Subcutaneous adipose tissue (tissue), 4 donors: Measurements from ENCODE around the gene SIGLEC11. TPM values are rescaled to one million over a fixed set of nuclear protein-coding genes. Genes with fewer than 3 reads are reported as not detected.

ENCODE experiments used
- total RNA-seq, 4 donors: library from RNA; depleted of rRNA; stranded (reverse); fragments of >200 nt; gene quantifications; one replicate each; pipeline ENCODE4 v1.1.0, GENCODE V29; 2016
- TF ChIP-seq, protein P1 (sequence below): fragments of 450-650 bp; IDR thresholded peaks from one replicate; pipeline ENCODE4 v1.5.1; 2016; ENCODE audit warnings: low read depth, mild to moderate bottlenecking, control low read depth, antibody characterized with exemption, moderate library complexity

Gene SIGLEC11
- total RNA-seq, 4 donors from 2014 or later = 0.65 to 6.6 (median 2.7) TPM

DNA sequence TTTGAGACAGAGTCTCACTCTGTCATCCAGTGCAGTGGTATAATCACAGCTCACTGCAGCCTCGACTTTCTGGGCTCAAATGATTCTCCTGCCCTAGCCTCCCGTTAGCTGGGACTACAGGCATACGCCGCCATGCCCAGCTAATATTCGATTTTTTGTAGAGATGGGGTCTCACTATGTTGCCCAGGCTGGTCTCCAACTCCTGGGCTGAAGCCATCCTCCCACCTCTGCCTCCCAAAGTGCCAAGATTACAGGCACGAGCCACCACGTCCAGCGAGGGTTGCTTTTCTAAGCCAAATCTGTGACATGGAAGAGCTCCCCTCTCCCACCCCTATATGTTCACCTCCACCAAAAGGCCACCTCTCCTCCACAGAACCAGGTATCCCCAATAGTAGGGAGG, 42.9 kb downstream of the SIGLEC11 start:
- TF ChIP-seq, protein P1, sequence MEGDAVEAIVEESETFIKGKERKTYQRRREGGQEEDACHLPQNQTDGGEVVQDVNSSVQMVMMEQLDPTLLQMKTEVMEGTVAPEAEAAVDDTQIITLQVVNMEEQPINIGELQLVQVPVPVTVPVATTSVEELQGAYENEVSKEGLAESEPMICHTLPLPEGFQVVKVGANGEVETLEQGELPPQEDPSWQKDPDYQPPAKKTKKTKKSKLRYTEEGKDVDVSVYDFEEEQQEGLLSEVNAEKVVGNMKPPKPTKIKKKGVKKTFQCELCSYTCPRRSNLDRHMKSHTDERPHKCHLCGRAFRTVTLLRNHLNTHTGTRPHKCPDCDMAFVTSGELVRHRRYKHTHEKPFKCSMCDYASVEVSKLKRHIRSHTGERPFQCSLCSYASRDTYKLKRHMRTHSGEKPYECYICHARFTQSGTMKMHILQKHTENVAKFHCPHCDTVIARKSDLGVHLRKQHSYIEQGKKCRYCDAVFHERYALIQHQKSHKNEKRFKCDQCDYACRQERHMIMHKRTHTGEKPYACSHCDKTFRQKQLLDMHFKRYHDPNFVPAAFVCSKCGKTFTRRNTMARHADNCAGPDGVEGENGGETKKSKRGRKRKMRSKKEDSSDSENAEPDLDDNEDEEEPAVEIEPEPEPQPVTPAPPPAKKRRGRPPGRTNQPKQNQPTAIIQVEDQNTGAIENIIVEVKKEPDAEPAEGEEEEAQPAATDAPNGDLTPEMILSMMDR = no peak

DNA sequence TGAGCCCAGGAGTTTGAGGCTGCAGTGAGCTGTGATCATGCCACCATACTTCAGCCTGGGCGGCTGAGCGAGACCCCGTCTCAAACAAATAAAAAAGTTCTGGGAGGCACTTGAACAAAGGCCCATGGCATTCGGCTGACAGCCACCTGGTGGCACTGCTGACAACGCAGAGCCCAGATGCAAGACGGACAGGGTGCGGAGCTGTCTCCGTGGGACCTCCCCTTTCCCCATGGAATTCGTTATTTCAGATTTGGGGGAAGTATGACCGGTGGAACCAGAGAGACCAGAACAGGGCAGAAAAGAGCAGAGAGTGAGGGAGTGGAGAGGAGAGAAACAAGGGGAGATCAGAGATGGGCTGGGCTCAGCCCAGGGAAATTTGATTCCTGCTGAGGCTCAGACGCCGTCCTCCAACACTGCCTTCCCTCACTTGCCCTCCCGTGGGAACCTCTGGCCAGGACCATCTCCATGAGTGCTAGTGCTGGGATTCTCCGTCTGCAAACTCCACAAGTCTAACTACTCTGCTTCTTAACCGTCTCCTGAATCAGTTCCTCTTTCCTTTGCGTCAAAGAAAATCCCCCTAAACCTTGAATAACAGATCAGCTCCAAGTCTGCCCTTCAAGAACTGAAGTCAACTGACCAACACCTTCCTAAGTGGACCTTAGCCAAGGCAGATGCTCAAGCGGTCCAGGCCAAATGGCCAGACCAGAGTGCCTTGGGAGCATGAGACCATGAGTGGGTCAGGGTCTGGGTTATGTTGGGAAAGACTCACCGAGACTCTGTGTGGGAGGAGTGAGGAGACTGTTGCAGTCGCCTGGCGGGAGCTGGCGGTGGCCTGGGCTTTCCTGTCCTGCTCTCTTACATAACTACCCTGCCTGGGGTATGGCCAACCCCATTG, 43.9 kb downstream of the SIGLEC11 start:
- TF ChIP-seq, protein P1 = no peak

DNA sequence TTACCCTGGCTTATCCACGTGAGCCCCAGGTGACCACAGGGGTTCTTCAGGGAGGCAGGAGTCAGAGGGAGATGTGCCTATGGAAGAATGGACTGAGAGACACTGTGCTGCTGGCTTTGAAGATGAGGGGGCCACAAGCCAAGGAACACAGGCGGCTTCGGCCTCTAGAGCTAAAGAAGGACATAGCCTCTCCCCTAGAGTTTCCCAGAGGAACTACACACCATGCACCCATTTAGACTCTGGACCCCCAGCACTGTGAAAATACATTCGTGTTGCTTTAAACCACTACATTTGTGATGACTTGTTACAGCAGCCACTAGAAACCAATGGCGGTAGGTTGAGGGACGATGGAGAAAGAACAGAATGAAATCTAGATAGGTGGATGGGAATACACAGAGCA, 45.7 kb downstream of the SIGLEC11 start:
- TF ChIP-seq, protein P1 = no peak

DNA sequence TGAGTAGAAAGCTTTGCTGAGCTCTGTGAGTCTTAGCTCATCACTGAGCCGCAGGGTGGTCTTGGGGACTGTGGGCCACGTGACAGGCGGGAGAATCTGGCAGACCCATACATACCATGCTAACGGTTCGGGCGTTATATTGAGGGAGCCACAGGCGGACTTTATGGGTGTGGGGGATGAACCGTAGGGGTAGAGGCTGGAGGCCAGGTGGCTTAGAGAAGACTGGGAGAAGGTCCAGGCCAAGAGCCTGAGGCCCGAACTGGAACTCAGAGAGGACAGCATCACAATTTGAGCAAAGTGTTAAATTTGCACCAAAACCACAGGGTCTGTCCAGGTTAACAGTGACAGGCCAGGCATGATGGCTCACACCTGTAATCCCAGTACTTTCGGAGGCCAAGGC, 47.3 kb downstream of the SIGLEC11 start:
- TF ChIP-seq, protein P1 = no peak

DNA sequence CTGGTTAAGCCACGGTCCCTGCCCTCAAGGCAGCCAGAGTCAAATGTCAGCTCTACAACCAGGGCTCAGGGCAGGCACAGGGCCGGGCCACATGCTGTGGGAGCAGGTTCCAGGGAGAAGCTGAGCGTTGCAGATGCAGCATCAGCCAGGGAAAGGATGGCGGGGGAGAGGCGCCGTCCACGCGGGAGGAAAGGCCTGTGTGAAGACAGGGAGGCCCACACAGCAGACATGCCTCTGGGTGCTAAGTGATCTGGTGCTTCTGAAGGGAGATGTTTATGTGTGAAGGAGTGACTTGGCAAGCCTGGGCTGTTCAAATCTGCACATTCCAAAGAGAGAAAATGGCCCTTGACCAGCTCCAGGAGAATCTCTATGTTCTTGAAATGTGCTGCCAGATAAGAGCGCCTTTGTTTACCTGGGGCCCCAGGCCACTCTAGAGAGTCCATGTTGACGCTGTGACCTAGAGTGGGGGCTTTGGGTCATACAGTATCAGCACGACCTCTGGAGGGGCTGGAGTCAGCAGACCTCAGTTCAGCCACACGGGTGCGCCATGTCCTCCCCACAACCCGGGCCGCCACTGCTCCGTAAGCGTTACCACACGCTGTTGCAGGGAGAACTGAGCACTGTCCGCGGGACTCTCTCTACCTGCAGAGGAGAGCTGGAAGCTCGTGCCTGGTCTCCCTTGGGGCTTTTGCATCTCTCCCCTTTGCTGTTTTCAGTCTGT, 47.8 kb downstream of the SIGLEC11 start:
- TF ChIP-seq, protein P1 = no peak

- TF ChIP-seq, protein P1 = no peak
These were observed 49.4 kb downstream of the SIGLEC11 start for GRCh38 chr19:49911381-49912145.
